ENCODE results near the gene SLC4A4.

SLC4A4 gene

GRCh38 chr4:71608678-71609071 is 269.9 kb downstream of the SLC4A4 start:
- H3K36me3 ChIP-seq, result no peaks in the 10 kb centered on the region
- no peaks in the 10 kb centered on the region for H3K9me3 ChIP-seq
- H3K27ac ChIP-seq, result no peak overlapping the region
- TF ChIP-seq CTCF (IDR thresholded peaks at IDR 0.05), result no peak
- no peak overlapping the region for H3K4me3 ChIP-seq
- intact Hi-C loops (cut with DNase I; ENCODE audit: low total_unique reads), result no loop called here
- no peaks in the 10 kb centered on the region for H3K27me3 ChIP-seq
- no peak for DNase-seq
- H3K4me1 ChIP-seq, result no peaks in the 10 kb centered on the region

- H3K36me3 ChIP-seq, result no peaks in the 10 kb centered on the region
- DNase-seq, result no peak
- H3K27ac ChIP-seq, result no peak overlapping the region
- intact Hi-C loops (cut with DNase I; ENCODE audit: low total_unique reads), result no loop called here
- no peaks in the 10 kb centered on the region for H3K27me3 ChIP-seq
- H3K4me1 ChIP-seq, result no peaks in the 10 kb centered on the region
- TF ChIP-seq CTCF (IDR thresholded peaks at IDR 0.05), result no peak
- H3K9me3 ChIP-seq, result no peaks in the 10 kb centered on the region
- no peak overlapping the region for H3K4me3 ChIP-seq
Observed at GRCh38 chr4:71609167-71609566, 270.3 kb downstream of the SLC4A4 start.

- no peaks in the 10 kb centered on the region for H3K27me3 ChIP-seq
- H3K36me3 ChIP-seq, result no peaks in the 10 kb centered on the region
- intact Hi-C loops (cut with DNase I; ENCODE audit: low total_unique reads), result no loop called here
- no peak overlapping the region for H3K4me3 ChIP-seq
- no peak for DNase-seq
- H3K27ac ChIP-seq, result no peak overlapping the region
- no peak for TF ChIP-seq CTCF (IDR thresholded peaks at IDR 0.05)
- H3K4me1 ChIP-seq, result no peaks in the 10 kb centered on the region
- no peaks in the 10 kb centered on the region for H3K9me3 ChIP-seq
Observed at GRCh38 chr4:71609651-71610050, 270.8 kb downstream of the SLC4A4 start.

- no peak overlapping the region for H3K4me3 ChIP-seq
- H3K9me3 ChIP-seq, result no peaks in the 10 kb centered on the region
- intact Hi-C loops (cut with DNase I; ENCODE audit: low total_unique reads), result no loop called here
- no peaks in the 10 kb centered on the region for H3K4me1 ChIP-seq
- H3K27me3 ChIP-seq, result no peaks in the 10 kb centered on the region
- no peak overlapping the region for H3K27ac ChIP-seq
- TF ChIP-seq CTCF (IDR thresholded peaks at IDR 0.05), result no peak
- H3K36me3 ChIP-seq, result no peaks in the 10 kb centered on the region
- no peak for DNase-seq
Observed at GRCh38 chr4:71614621-71615020, 275.8 kb downstream of the SLC4A4 start.

- Histone ChIP-seq H3K4me1 (no peaks in the 10 kb centered on the region), H3K9me3 (no peaks in the 10 kb centered on the region), H3K27me3 (no peaks in the 10 kb centered on the region), H3K27ac (no peak overlapping the region), H3K4me3 (no peak overlapping the region), H3K36me3 (no peaks in the 10 kb centered on the region)
- no peak for DNase-seq
- no peak for TF ChIP-seq CTCF (IDR thresholded peaks at IDR 0.05)
- intact Hi-C loops (cut with DNase I; ENCODE audit: low total_unique reads), result no loop called here
Observed at GRCh38 chr4:71616168-71616811, 277.5 kb downstream of the SLC4A4 start.

All from tibial artery (tissue), 4 donors.